IPS-18a (cell line): ENCODE results near the gene ADPRS.

Experiments used
- H3K27ac ChIP-seq: one replicate; pipeline ENCODE4 v1.5.1; 2013; ENCODE audit warnings: low read length
- H3K27me3 ChIP-seq: one replicate; pipeline ENCODE4 v1.6.1; 2013; ENCODE audit warnings: mild to moderate bottlenecking, low read length; ENCODE audit not compliant: control insufficient read depth, insufficient read depth
- H3K36me3 ChIP-seq: one replicate; pipeline ENCODE4 v1.6.1; 2013; ENCODE audit warnings: low read depth, low read length; ENCODE audit not compliant: control insufficient read depth
- H3K4me1 ChIP-seq: one replicate; pipeline ENCODE4 v1.6.1; 2013; ENCODE audit warnings: low read depth, low read length; ENCODE audit not compliant: control insufficient read depth
- H3K4me3 ChIP-seq: one replicate; pipeline ENCODE4 v1.5.1; 2013; ENCODE audit warnings: low read length
- H3K9ac ChIP-seq: one replicate; pipeline ENCODE4 v1.6.1; 2013; ENCODE audit warnings: mild to moderate bottlenecking, low read length, moderate library complexity
- H3K9me3 ChIP-seq: one replicate; pipeline ENCODE4 v1.6.1; 2013; ENCODE audit warnings: low read depth, low read length; ENCODE audit not compliant: control insufficient read depth

Gene ADPRS

GRCh38 chr1:36137776-36138175, 49.1 kb downstream of the ADPRS start:
- Histone ChIP-seq H3K27me3 (no peaks in the 10 kb centered on the region), H3K27ac (no peak overlapping the region), H3K9me3 (no peaks in the 10 kb centered on the region), H3K36me3 (peaks cover 22% of the 10 kb centered on the region), H3K9ac (no peak overlapping the region), H3K4me3 (no peak overlapping the region), H3K4me1 (no peaks in the 10 kb centered on the region)

GRCh38 chr1:36139521-36139920, 50.8 kb downstream of the ADPRS start:
- H3K9ac ChIP-seq: no peak overlapping the region

GRCh38 chr1:36142121-36142520, 53.4 kb downstream of the ADPRS start:
- H3K9me3 ChIP-seq: no peaks in the 10 kb centered on the region
- H3K4me3 ChIP-seq: no peak overlapping the region
- no peak overlapping the region for H3K27ac ChIP-seq
- no peaks in the 10 kb centered on the region for H3K27me3 ChIP-seq
- H3K36me3 ChIP-seq: peaks cover 16% of the 10 kb centered on the region
- no peak overlapping the region for H3K9ac ChIP-seq
- no peaks in the 10 kb centered on the region for H3K4me1 ChIP-seq

More at GRCh38 chr1:36139521-36139920, 50.8 kb downstream of the ADPRS start:
- no peak overlapping the region for H3K27ac ChIP-seq
- no peaks in the 10 kb centered on the region for H3K9me3 ChIP-seq
- H3K4me3 ChIP-seq: no peak overlapping the region
- H3K27me3 ChIP-seq: no peaks in the 10 kb centered on the region
- H3K4me1 ChIP-seq: no peaks in the 10 kb centered on the region
- H3K36me3 ChIP-seq: peaks cover 22% of the 10 kb centered on the region

- Histone ChIP-seq H3K4me3 (no peak overlapping the region), H3K4me1 (no peaks in the 10 kb centered on the region), H3K36me3 (peaks cover 8% of the 10 kb centered on the region), H3K27me3 (no peaks in the 10 kb centered on the region), H3K9ac (no peak overlapping the region), H3K9me3 (no peaks in the 10 kb centered on the region), H3K27ac (no peak overlapping the region)
These were observed 54.7 kb downstream of the ADPRS start for GRCh38 chr1:36143424-36143823.
